Gastroesophageal sphincter (tissue), 3 donors: Measurements from ENCODE around the gene GPR153.

Experiments used
- POLR2A ChIP-seq, 2 donors: fragments of 450-650 bp; IDR thresholded peaks; one replicate each; pipeline ENCODE4 v1.6.1; 2017; ENCODE audit warnings: antibody characterized with exemption in 2 of 2, mild to moderate bottlenecking in 2 of 2, moderate library complexity in 1 of 2
- TF ChIP-seq, protein P1 (sequence below), 4 experiments: fragments of 200-600 bp in 2 of 4; fragments of 450-650 bp in 2 of 4; sonication (generic) in 1 of 4; IDR thresholded peaks; one replicate each; pipeline ENCODE4 v1.5.1; 2017 to 2019; ENCODE audit warnings: antibody characterized with exemption in 4 of 4, mild to moderate bottlenecking in 2 of 4, moderate library complexity in 2 of 4

DNA sequence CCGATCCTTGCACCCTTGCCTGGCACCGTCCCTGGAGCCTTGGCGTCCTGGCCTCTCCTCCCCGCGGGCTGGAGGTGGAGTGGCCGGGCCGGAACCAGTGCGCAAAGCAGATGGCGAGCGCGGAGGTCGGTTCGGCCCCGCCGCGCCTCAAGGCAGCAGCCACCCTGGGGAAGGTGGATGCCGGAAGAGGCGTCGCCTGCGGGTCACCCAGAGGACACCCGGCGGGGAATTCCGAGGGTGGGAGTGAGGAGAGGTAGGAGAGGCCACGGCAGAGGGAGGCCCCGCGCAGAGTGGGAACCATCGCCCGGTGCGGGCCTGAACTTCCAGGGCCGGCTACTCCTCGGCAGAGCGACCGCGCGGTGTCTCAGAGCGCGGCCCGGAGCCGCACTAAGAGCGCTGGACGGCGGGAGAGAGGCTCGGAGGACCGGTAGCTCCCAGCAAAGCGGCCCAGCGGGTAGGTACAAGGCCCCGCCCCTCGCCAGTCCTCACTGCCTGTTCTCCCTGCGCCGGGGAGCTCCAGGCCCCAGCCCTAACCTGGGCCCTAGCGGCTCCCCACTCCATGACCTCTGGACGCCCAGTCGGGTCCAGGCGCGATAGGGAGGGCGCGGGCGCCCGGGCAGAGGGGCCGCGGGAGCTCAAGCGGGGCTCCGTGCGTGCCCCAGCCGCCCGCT, 54.9 kb downstream of the GPR153 start, which contains the start of gene RNF207:
- TF ChIP-seq, protein P1, sequence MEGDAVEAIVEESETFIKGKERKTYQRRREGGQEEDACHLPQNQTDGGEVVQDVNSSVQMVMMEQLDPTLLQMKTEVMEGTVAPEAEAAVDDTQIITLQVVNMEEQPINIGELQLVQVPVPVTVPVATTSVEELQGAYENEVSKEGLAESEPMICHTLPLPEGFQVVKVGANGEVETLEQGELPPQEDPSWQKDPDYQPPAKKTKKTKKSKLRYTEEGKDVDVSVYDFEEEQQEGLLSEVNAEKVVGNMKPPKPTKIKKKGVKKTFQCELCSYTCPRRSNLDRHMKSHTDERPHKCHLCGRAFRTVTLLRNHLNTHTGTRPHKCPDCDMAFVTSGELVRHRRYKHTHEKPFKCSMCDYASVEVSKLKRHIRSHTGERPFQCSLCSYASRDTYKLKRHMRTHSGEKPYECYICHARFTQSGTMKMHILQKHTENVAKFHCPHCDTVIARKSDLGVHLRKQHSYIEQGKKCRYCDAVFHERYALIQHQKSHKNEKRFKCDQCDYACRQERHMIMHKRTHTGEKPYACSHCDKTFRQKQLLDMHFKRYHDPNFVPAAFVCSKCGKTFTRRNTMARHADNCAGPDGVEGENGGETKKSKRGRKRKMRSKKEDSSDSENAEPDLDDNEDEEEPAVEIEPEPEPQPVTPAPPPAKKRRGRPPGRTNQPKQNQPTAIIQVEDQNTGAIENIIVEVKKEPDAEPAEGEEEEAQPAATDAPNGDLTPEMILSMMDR (IDR thresholded peaks at IDR 0.05) = peak in 1 of 4 experiments; percentile 5
- peak; percentile 46 to 54 for TF ChIP-seq POLR2A (IDR thresholded peaks at IDR 0.05)
